H9 (cell line): ENCODE results near the gene PUDP. TPM values are rescaled to one million over a fixed set of nuclear protein-coding genes. Genes with fewer than 3 reads are reported as not detected.

ENCODE experiments used
- DNase-seq: peaks from one replicate; pipeline ENCODE4 v3.0.0-alpha.2; 2017
- H2AFZ ChIP-seq: one replicate; pipeline ENCODE4 v1.6.1; 2013; ENCODE audit warnings: mild to moderate bottlenecking, low read length, control low read depth, moderate library complexity
- H2AK5ac ChIP-seq: 2 replicates; pipeline ENCODE4 v1.6.1; 2013; ENCODE audit warnings: low read length, control low read depth, mixed read lengths; ENCODE audit not compliant: insufficient read length
- H2BK120ac ChIP-seq: one replicate; pipeline ENCODE4 v1.6.1; 2013; ENCODE audit warnings: low read depth, mild to moderate bottlenecking, low read length, control low read depth, inconsistent platforms; ENCODE audit not compliant: poor library complexity, severe bottlenecking
- H2BK12ac ChIP-seq: 2 replicates; pipeline ENCODE4 v1.6.1; 2013; ENCODE audit warnings: low read length, control low read depth, mixed read lengths, low read depth; ENCODE audit not compliant: insufficient read length
- H2BK15ac ChIP-seq: 2 replicates; pipeline ENCODE4 v1.6.1; 2013; ENCODE audit warnings: low read depth, low read length, control low read depth
- H2BK20ac ChIP-seq: one replicate; pipeline ENCODE4 v1.6.1; 2013; ENCODE audit warnings: low read depth, mild to moderate bottlenecking, low read length, control low read depth, inconsistent platforms; ENCODE audit not compliant: poor library complexity, severe bottlenecking
- H2BK5ac ChIP-seq: 2 replicates; pipeline ENCODE4 v1.6.1; 2013; ENCODE audit warnings: low read length, control low read depth, mixed read lengths; ENCODE audit not compliant: insufficient read length
- H3K14ac ChIP-seq: 2 replicates; pipeline ENCODE4 v1.6.1; 2013; ENCODE audit warnings: low read length, control low read depth; ENCODE audit not compliant: insufficient read depth
- H3K18ac ChIP-seq: 2 replicates; pipeline ENCODE4 v1.6.1; 2013; ENCODE audit warnings: low read depth, mild to moderate bottlenecking, mixed read lengths, low read length, control low read depth; ENCODE audit not compliant: insufficient read length
- H3K23ac ChIP-seq: 2 replicates; pipeline ENCODE4 v1.6.1; 2013; ENCODE audit warnings: low read length, control low read depth, mixed read lengths, low read depth; ENCODE audit not compliant: insufficient read length
- H3K23me2 ChIP-seq: 2 replicates; pipeline ENCODE4 v1.6.1; 2013; ENCODE audit warnings: low read depth, mild to moderate bottlenecking, mixed read lengths, low read length, control low read depth; ENCODE audit not compliant: insufficient read length, poor library complexity, severe bottlenecking
- H3K27ac ChIP-seq: 2 replicates; pipeline ENCODE4 v1.5.1; 2013; ENCODE audit warnings: low read length, control low read depth, mixed read lengths, low read depth; ENCODE audit not compliant: insufficient read length
- H3K27me3 ChIP-seq: 2 replicates; pipeline ENCODE4 v1.6.1; 2013; ENCODE audit warnings: low read length, control low read depth, inconsistent platforms; ENCODE audit not compliant: insufficient read depth
- H3K4ac ChIP-seq: 2 replicates; pipeline ENCODE4 v1.6.1; 2013; ENCODE audit warnings: low read depth, mild to moderate bottlenecking, control low read depth, inconsistent platforms, low read length, moderate library complexity
- H3K4me1 ChIP-seq: 2 replicates; pipeline ENCODE4 v1.6.1; 2013; ENCODE audit warnings: low read length, control low read depth, inconsistent platforms; ENCODE audit not compliant: insufficient read depth
- H3K4me2 ChIP-seq: 2 replicates; pipeline ENCODE4 v1.6.1; 2013; ENCODE audit warnings: low read length, control low read depth, mixed read lengths; ENCODE audit not compliant: insufficient read length, insufficient read depth
- H3K56ac ChIP-seq: 2 replicates; pipeline ENCODE4 v1.6.1; 2013; ENCODE audit warnings: low read depth, mild to moderate bottlenecking, mixed read lengths, low read length, control low read depth; ENCODE audit not compliant: insufficient read length
- H3K79me1 ChIP-seq: 2 replicates; pipeline ENCODE4 v1.6.1; 2013; ENCODE audit warnings: low read depth, mild to moderate bottlenecking, moderate library complexity, low read length, control low read depth, inconsistent platforms; ENCODE audit not compliant: insufficient read depth, poor library complexity, severe bottlenecking
- H3K79me2 ChIP-seq: 2 replicates; pipeline ENCODE4 v1.6.1; 2013; ENCODE audit warnings: low read length, control low read depth, inconsistent platforms; ENCODE audit not compliant: insufficient read depth
- H3K9ac ChIP-seq: 2 replicates; pipeline ENCODE4 v1.6.1; 2013; ENCODE audit warnings: low read length, control low read depth, mixed read lengths; ENCODE audit not compliant: insufficient read length; ENCODE audit errors: extremely low read depth
- H3K9me3 ChIP-seq: one replicate; pipeline ENCODE4 v1.6.1; 2013; ENCODE audit warnings: low read depth, low read length, inconsistent platforms; ENCODE audit not compliant: control insufficient read depth
- H3T11ph ChIP-seq: one replicate; pipeline ENCODE4 v1.6.1; 2013; ENCODE audit warnings: mild to moderate bottlenecking, low read length, control low read depth, inconsistent platforms
- H4K20me1 ChIP-seq: one replicate; pipeline ENCODE4 v1.6.1; 2013; ENCODE audit not compliant: control insufficient read depth, insufficient read length, insufficient read depth
- H4K5ac ChIP-seq: 2 replicates; pipeline ENCODE4 v1.6.1; 2013; ENCODE audit warnings: low read depth, mild to moderate bottlenecking, mixed read lengths, low read length, control low read depth; ENCODE audit not compliant: insufficient read length
- H4K8ac ChIP-seq: replicated peaks from 2 replicates; pipeline ENCODE4 v1.6.1; 2013; ENCODE audit warnings: low read length, control low read depth, mixed read lengths, low read depth; ENCODE audit not compliant: insufficient read length
- H4K91ac ChIP-seq: 2 replicates; pipeline ENCODE4 v1.6.1; 2013; ENCODE audit warnings: low read depth, mild to moderate bottlenecking, moderate library complexity, mixed read lengths, low read length, control low read depth; ENCODE audit not compliant: insufficient read length
- H3K27ac Mint-ChIP-seq, 3 experiments: 2 replicates in 2 of 3; 3 replicates in 1 of 3; pipeline ENCODE4 v1.8.0; 2020 to 2021; ENCODE audit warnings: mixed read lengths in 3 of 3, mild to moderate bottlenecking in 1 of 3, moderate library complexity in 1 of 3
- H3K27me3 Mint-ChIP-seq: 2 replicates; pipeline ENCODE4 v1.8.0; 2021; ENCODE audit warnings: low read depth, mild to moderate bottlenecking, moderate library complexity, mixed read lengths
- H3K36me3 Mint-ChIP-seq, 3 experiments: 2 replicates in 2 of 3; 3 replicates in 1 of 3; pipeline ENCODE4 v1.8.0; 2020 to 2021; ENCODE audit warnings: low read depth in 3 of 3, mixed read lengths in 3 of 3; ENCODE audit not compliant: insufficient read depth in 1 of 3
- H3K4me1 Mint-ChIP-seq, 2 experiments: 2 replicates each; pipeline ENCODE4 v1.8.0; 2020; ENCODE audit warnings: mixed read lengths in 2 of 2
- H3K4me3 Mint-ChIP-seq, 2 experiments: 2 replicates in 1 of 2; 3 replicates in 1 of 2; pipeline ENCODE4 v1.8.0; 2020 to 2021; ENCODE audit warnings: mild to moderate bottlenecking in 2 of 2, mixed read lengths in 2 of 2, moderate library complexity in 1 of 2
- H3K9me3 Mint-ChIP-seq, 2 experiments: 2 replicates in 1 of 2; 3 replicates in 1 of 2; pipeline ENCODE4 v1.8.0; 2020; ENCODE audit warnings: mild to moderate bottlenecking in 2 of 2, mixed read lengths in 2 of 2, moderate library complexity in 1 of 2
- WGBS: extraction: QIAGEN DNeasy Blood & Tissue Kit; methylation state at CpG from one replicate; pipeline ENCODE4 v1.1.7; 2013; ENCODE audit warnings: missing lambda C conversion rate, low lambda C conversion rate, mixed read lengths; ENCODE audit not compliant: insufficient read length; ENCODE audit errors: extremely low coverage; 5-methylcytosine and 5-hydroxymethylcytosine counted together
- total RNA-seq: library from RNA; stranded (reverse); gene quantifications from 2 replicates; pipeline ENCODE4 v1.2.1, GENCODE V29; 2021
- TF ChIP-seq, protein P1 (sequence below): fragments of 200-600 bp; sonication (generic); conservative IDR thresholded peaks from 3 replicates; pipeline ENCODE4 v1.8.0; 2021; ENCODE audit warnings: antibody characterized with exemption, mild to moderate bottlenecking

PUDP gene
- total RNA-seq, 1 experiment from 2014 or later, result 46.3 TPM

DNA sequence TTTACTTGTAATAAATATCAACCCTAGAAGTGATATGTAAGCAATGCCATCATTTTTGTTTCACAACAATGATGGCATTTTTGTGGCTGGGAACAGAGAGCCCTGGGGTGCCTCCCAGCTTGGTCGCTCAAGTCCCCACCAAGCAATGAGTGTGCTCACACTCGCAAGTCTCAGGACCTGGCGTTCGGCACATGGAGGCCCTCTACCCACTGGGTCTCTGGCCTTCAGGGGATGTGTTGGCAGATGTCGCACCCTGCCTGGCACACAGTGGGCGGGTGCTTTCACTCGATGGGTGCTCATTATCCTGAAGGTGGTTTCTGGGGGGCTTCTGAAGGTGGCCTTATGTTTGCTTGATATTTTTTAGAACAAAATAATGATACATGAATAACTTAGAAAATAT is 75.1 kb downstream of the PUDP start:
- Histone ChIP-seq H2BK15ac (no peak overlapping the region), H3K18ac (no peak overlapping the region), H2AK5ac (no peak overlapping the region), H3K4ac (no peak overlapping the region), H2BK120ac (no peak overlapping the region), H2AFZ (no peak overlapping the region), H3K14ac (no peak overlapping the region), H4K20me1 (no peaks in the 10 kb centered on the region), H3K9ac (no peak overlapping the region), H3K4me1 (peaks cover 6% of the 10 kb centered on the region; the same call in 1 of the 2 replicates), H4K8ac (no peak overlapping the region), H4K91ac (no peak overlapping the region), H3K79me2 (no peaks in the 10 kb centered on the region), H4K5ac (no peak overlapping the region), H3K56ac (no peak overlapping the region), H2BK20ac (no peak overlapping the region), H3K23ac (no peak overlapping the region), H3K9me3 (no peaks in the 10 kb centered on the region), H3K79me1 (no peaks in the 10 kb centered on the region), H2BK5ac (no peak overlapping the region), H3K27me3 (no peaks in the 10 kb centered on the region), H3K23me2 (no peaks in the 10 kb centered on the region), H3K27ac (no peak overlapping the region), H2BK12ac (no peak overlapping the region), H3T11ph (no peak overlapping the region), H3K4me2 (no peak overlapping the region)
- Mint-ChIP-seq H3K36me3 (peaks cover 18 to 23% (median 22%) of the 10 kb centered on the region in 3 experiments), H3K9me3 (peaks cover under 1% of the 10 kb centered on the region in 2 experiments; a peak in 2 of 5 replicates), H3K4me1 (peaks cover 21 to 27% of the 10 kb centered on the region in 2 experiments), H3K4me3 (no peak overlapping the region), H3K27me3 (no peaks in the 10 kb centered on the region), H3K27ac (no peak overlapping the region)
- TF ChIP-seq, protein P1, sequence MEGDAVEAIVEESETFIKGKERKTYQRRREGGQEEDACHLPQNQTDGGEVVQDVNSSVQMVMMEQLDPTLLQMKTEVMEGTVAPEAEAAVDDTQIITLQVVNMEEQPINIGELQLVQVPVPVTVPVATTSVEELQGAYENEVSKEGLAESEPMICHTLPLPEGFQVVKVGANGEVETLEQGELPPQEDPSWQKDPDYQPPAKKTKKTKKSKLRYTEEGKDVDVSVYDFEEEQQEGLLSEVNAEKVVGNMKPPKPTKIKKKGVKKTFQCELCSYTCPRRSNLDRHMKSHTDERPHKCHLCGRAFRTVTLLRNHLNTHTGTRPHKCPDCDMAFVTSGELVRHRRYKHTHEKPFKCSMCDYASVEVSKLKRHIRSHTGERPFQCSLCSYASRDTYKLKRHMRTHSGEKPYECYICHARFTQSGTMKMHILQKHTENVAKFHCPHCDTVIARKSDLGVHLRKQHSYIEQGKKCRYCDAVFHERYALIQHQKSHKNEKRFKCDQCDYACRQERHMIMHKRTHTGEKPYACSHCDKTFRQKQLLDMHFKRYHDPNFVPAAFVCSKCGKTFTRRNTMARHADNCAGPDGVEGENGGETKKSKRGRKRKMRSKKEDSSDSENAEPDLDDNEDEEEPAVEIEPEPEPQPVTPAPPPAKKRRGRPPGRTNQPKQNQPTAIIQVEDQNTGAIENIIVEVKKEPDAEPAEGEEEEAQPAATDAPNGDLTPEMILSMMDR, result no peak
- WGBS, result no CpG with 5 or more reads among the region's 7 CpGs
- DNase-seq, result no peak
